ENCODE results near the gene AMMECR1L.

DNA sequence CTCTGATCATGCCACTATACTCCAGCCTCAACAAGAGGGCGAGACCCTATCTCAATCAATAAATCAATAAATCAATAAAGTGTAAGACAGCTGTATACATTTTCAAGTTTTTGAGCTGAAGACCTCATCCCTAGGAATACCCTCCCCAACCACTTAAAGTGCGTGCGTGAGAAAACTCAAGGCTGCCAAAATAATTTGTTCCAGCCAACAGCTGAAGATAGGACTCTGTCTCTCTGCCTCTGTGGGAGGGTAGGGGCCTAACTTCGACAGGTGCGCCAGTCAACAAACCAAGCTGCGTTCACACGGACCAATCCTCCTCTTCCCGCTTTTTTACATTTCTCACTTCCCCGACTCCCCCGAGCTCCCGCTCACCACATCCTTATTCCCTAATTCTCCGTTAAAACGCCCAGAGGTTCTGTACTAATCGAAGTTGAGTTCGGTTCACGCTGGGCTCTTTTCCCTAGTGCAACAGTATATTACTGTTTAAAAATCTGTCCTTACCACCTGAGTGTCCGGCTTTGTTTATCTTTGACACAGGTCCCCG is 28.4 kb downstream of the AMMECR1L start:
- TF ChIP-seq, protein P1, sequence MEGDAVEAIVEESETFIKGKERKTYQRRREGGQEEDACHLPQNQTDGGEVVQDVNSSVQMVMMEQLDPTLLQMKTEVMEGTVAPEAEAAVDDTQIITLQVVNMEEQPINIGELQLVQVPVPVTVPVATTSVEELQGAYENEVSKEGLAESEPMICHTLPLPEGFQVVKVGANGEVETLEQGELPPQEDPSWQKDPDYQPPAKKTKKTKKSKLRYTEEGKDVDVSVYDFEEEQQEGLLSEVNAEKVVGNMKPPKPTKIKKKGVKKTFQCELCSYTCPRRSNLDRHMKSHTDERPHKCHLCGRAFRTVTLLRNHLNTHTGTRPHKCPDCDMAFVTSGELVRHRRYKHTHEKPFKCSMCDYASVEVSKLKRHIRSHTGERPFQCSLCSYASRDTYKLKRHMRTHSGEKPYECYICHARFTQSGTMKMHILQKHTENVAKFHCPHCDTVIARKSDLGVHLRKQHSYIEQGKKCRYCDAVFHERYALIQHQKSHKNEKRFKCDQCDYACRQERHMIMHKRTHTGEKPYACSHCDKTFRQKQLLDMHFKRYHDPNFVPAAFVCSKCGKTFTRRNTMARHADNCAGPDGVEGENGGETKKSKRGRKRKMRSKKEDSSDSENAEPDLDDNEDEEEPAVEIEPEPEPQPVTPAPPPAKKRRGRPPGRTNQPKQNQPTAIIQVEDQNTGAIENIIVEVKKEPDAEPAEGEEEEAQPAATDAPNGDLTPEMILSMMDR (IDR thresholded peaks at IDR 0.05): no peak
- TF ChIP-seq POLR2AphosphoS5 (IDR thresholded peaks at IDR 0.05) (no peak), POLR2A (IDR thresholded peaks at IDR 0.05) (no peak)

Data from prostate gland (tissue), 2 donors.